Fibroblast of mammary gland (primary cell): ENCODE results near the gene SLC13A4.

Experiments
- DNase-seq: peaks from one replicate; pipeline ENCODE4 v3.0.0-alpha.2; 2010; ENCODE audit warnings: low read depth
- H3K4me3 ChIP-seq: 2 replicates; pipeline ENCODE4 v1.5.1; 2011; ENCODE audit warnings: low read depth, mild to moderate bottlenecking, low read length, moderate library complexity; ENCODE audit not compliant: control insufficient read depth
- CTCF ChIP-seq: conservative IDR thresholded peaks from 2 replicates; pipeline ENCODE4 v1.5.1; 2011; ENCODE audit warnings: low read depth, low read length, inconsistent platforms; ENCODE audit not compliant: control insufficient read depth, insufficient read depth

Gene SLC13A4

GRCh38 chr7:135733603-135734342, 5.8 kb upstream of the SLC13A4 start:
- no peak for TF ChIP-seq CTCF
- no peak for DNase-seq
- H3K4me3 ChIP-seq: no peak overlapping the region

GRCh38 chr7:135731131-135731530, 3.1 kb upstream of the SLC13A4 start:
- no peak for TF ChIP-seq CTCF
- H3K4me3 ChIP-seq: no peak overlapping the region
- DNase-seq: no peak

GRCh38 chr7:135729230-135729629, 1.2 kb upstream of the SLC13A4 start:
- TF ChIP-seq CTCF: no peak
- peak; percentile 32 for DNase-seq
- no peak overlapping the region for H3K4me3 ChIP-seq

GRCh38 chr7:135726911-135727673, 894 bp downstream of the SLC13A4 start:
- no peak for TF ChIP-seq CTCF
- DNase-seq: no peak
- no peak overlapping the region for H3K4me3 ChIP-seq

GRCh38 chr7:135726276-135726788, 1.7 kb downstream of the SLC13A4 start:
- DNase-seq: no peak
- H3K4me3 ChIP-seq: no peak overlapping the region
- TF ChIP-seq CTCF: no peak

- TF ChIP-seq CTCF: no peak
- DNase-seq: no peak
- no peak overlapping the region for H3K4me3 ChIP-seq
Observed at GRCh38 chr7:135723411-135723810, 4.6 kb downstream of the SLC13A4 start.
